ENCODE results near the gene LTBP3. TPM values are rescaled to one million over a fixed set of nuclear protein-coding genes. Genes with fewer than 3 reads are reported as not detected.

The LTBP3 gene
- total and polyA plus RNA-seq, 11 donors, result 26.3 to 125 (median 75.6) TPM

DNA sequence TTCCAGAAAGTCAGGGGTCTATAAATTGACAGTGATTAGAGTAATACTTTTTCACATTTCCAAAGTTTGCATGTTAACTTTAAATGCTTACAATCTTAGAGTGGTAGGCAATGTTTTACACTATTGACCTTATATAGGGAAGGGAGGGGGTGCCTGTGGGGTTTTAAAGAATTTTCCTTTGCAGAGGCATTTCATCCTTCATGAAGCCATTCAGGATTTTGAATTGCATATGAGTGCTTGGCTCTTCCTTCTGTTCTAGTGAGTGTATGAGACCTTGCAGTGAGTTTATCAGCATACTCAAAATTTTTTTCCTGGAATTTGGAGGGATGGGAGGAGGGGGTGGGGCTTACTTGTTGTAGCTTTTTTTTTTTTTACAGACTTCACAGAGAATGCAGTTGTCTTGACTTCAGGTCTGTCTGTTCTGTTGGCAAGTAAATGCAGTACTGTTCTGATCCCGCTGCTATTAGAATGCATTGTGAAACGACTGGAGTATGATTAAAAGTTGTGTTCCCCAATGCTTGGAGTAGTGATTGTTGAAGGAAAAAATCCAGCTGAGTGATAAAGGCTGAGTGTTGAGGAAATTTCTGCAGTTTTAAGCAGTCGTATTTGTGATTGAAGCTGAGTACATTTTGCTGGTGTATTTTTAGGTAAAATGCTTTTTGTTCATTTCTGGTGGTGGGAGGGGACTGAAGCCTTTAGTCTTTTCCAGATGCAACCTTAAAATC is 54.0 kb downstream of the LTBP3 start:
- ATAC-seq (no peak), DNase-seq (no peak)
- H3K4me3 ChIP-seq, result peak overlapping the region; percentile 70 to 90 (median 81)
- TF ChIP-seq, protein P1, sequence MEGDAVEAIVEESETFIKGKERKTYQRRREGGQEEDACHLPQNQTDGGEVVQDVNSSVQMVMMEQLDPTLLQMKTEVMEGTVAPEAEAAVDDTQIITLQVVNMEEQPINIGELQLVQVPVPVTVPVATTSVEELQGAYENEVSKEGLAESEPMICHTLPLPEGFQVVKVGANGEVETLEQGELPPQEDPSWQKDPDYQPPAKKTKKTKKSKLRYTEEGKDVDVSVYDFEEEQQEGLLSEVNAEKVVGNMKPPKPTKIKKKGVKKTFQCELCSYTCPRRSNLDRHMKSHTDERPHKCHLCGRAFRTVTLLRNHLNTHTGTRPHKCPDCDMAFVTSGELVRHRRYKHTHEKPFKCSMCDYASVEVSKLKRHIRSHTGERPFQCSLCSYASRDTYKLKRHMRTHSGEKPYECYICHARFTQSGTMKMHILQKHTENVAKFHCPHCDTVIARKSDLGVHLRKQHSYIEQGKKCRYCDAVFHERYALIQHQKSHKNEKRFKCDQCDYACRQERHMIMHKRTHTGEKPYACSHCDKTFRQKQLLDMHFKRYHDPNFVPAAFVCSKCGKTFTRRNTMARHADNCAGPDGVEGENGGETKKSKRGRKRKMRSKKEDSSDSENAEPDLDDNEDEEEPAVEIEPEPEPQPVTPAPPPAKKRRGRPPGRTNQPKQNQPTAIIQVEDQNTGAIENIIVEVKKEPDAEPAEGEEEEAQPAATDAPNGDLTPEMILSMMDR (IDR thresholded peaks at IDR 0.05), result no peak
- TF ChIP-seq POLR2A (IDR thresholded peaks at IDR 0.05), result peak in 1 of 2 donors; percentile 14
- intact Hi-C loops (cut with DNase I), result no loop called here
- H3K4me1 ChIP-seq, result peaks cover 0 to 48% (median 24%) of the 10 kb centered on the region in 12 donors
- no peaks in the 10 kb centered on the region for H3K27me3 ChIP-seq
- WGBS, 4 donors, result 0 to 1% (median 0%) methylated on average over 3 of the region's 3 CpGs
- peak overlapping the region in 11 of 12 donors; percentile 43 to 100 (median 98) for H3K27ac ChIP-seq
- peaks cover 15 to 69% (median 58%) of the 10 kb centered on the region in 9 donors for H3K36me3 ChIP-seq
- no peaks in the 10 kb centered on the region for H3K9me3 ChIP-seq

DNA sequence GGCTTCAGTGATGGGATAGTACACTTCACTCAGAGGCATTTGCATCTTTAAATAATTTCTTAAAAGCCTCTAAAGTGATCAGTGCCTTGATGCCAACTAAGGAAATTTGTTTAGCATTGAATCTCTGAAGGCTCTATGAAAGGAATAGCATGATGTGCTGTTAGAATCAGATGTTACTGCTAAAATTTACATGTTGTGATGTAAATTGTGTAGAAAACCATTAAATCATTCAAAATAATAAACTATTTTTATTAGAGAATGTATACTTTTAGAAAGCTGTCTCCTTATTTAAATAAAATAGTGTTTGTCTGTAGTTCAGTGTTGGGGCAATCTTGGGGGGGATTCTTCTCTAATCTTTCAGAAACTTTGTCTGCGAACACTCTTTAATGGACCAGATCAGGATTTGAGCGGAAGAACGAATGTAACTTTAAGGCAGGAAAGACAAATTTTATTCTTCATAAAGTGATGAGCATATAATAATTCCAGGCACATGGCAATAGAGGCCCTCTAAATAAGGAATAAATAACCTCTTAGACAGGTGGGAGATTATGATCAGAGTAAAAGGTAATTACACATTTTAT is 54.7 kb downstream of the LTBP3 start:
- no peaks in the 10 kb centered on the region for H3K27me3 ChIP-seq
- TF ChIP-seq POLR2A (IDR thresholded peaks at IDR 0.05), result no peak
- TF ChIP-seq, protein P1 (IDR thresholded peaks at IDR 0.05), result no peak
- H3K4me1 ChIP-seq, result peaks cover 0 to 45% (median 22%) of the 10 kb centered on the region in 12 donors
- no peaks in the 10 kb centered on the region for H3K9me3 ChIP-seq
- peaks cover 15 to 69% (median 58%) of the 10 kb centered on the region in 9 donors for H3K36me3 ChIP-seq
- 0 to 1% (median 0%) methylated on average over 3 of the region's 3 CpGs for WGBS, 4 donors
- no peak for ATAC-seq
- DNase-seq, result no peak
- H3K27ac ChIP-seq, result peak overlapping the region in 9 of 12 donors; percentile 57 to 100 (median 99)
- H3K4me3 ChIP-seq, result peak overlapping the region; percentile 70 to 90 (median 81)
- intact Hi-C loops (cut with DNase I), result no loop called here

DNA sequence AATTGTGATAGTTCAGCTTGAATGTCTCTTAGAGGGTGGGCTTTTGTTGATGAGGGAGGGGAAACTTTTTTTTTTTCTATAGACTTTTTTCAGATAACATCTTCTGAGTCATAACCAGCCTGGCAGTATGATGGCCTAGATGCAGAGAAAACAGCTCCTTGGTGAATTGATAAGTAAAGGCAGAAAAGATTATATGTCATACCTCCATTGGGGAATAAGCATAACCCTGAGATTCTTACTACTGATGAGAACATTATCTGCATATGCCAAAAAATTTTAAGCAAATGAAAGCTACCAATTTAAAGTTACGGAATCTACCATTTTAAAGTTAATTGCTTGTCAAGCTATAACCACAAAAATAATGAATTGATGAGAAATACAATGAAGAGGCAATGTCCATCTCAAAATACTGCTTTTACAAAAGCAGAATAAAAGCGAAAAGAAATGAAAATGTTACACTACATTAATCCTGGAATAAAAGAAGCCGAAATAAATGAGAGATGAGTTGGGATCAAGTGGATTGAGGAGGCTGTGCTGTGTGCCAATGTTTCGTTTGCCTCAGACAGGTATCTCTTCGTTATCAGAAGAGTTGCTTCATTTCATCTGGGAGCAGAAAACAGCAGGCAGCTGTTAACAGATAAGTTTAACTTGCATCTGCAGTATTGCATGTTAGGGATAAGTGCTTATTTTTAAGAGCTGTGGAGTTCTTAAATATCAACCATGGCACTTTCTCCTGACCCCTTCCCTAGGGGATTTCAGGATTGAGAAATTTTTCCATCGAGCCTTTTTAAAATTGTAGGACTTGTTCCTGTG is 55.4 kb downstream of the LTBP3 start:
- intact Hi-C loops (cut with DNase I), result no loop called here
- peaks cover 15 to 69% (median 58%) of the 10 kb centered on the region in 9 donors for H3K36me3 ChIP-seq
- peak in 1 of 2 donors; percentile 13 for TF ChIP-seq POLR2A (IDR thresholded peaks at IDR 0.05)
- TF ChIP-seq, protein P1 (IDR thresholded peaks at IDR 0.05), result no peak
- peak in 1 of 5 donors; percentile 4 for DNase-seq
- H3K4me3 ChIP-seq, result peak overlapping the region; percentile 70 to 90 (median 81)
- peaks cover 0 to 42% (median 21%) of the 10 kb centered on the region in 12 donors for H3K4me1 ChIP-seq
- H3K27ac ChIP-seq, result peak overlapping the region in 10 of 12 donors; percentile 27 to 100 (median 98)
- no peaks in the 10 kb centered on the region for H3K9me3 ChIP-seq
- WGBS, 4 donors, result 0 to 1% (median 0%) methylated on average over 6 of the region's 6 CpGs
- H3K27me3 ChIP-seq, result no peaks in the 10 kb centered on the region
- ATAC-seq, result no peak

DNA sequence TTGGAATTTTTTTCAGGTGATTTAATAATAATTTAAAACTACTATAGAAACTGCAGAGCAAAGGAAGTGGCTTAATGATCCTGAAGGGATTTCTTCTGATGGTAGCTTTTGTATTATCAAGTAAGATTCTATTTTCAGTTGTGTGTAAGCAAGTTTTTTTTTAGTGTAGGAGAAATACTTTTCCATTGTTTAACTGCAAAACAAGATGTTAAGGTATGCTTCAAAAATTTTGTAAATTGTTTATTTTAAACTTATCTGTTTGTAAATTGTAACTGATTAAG is 55.9 kb downstream of the LTBP3 start:
- no peak for TF ChIP-seq POLR2A (IDR thresholded peaks at IDR 0.05)
- TF ChIP-seq, protein P1 (IDR thresholded peaks at IDR 0.05), result no peak
- no peaks in the 10 kb centered on the region for H3K27me3 ChIP-seq
- DNase-seq (no peak), ATAC-seq (no peak)
- intact Hi-C loops (cut with DNase I), result no loop called here
- H3K4me3 ChIP-seq, result peak overlapping the region; percentile 70 to 90 (median 81)
- H3K27ac ChIP-seq, result peak overlapping the region in 11 of 12 donors; percentile 27 to 100 (median 99)
- peaks cover 15 to 69% (median 58%) of the 10 kb centered on the region in 9 donors for H3K36me3 ChIP-seq
- peaks cover 0 to 36% (median 20%) of the 10 kb centered on the region in 12 donors for H3K4me1 ChIP-seq
- H3K9me3 ChIP-seq, result no peaks in the 10 kb centered on the region

Data from heart left ventricle (tissue), 16 donors.